ENCODE measurements around the gene SMPDL3A.

Gene SMPDL3A

GRCh38 chr6:122778302-122778701 lies 10.8 kb upstream of the SMPDL3A start:
- no peak for DNase-seq (ENCODE audit: low spot score)

- peak; percentile 85 for DNase-seq (ENCODE audit: low spot score)
These were observed 9.9 kb upstream of the SMPDL3A start for GRCh38 chr6:122778985-122779661.

- no peak for DNase-seq (ENCODE audit: low spot score)
These were observed 9.4 kb upstream of the SMPDL3A start, which contains the start of gene FABP7 for GRCh38 chr6:122779667-122780066. FABP7 (plus strand) TSS chr6:122779716; CDS start chr6:122779795, 79 bp downstream.

DNA sequence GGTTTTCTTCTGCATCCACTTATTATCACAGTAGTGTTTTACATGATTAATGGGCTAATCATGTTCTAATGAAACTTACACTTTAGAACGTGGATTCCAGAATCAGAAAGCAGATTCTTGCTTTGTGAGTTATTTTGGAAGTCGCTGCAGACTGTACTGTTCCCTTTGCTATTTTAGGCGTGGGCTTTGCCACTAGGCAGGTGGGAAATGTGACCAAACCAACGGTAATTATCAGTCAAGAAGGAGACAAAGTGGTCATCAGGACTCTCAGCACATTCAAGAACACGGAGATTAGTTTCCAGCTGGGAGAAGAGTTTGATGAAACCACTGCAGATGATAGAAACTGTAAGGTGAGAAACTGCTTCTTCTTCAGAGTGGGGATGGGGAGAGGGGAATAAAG lies 8.9 kb upstream of the SMPDL3A start:
- DNase-seq (ENCODE audit: low spot score), result no peak

- DNase-seq (ENCODE audit: low spot score), result no peak
These were observed 7.3 kb upstream of the SMPDL3A start for GRCh38 chr6:122781716-122782115.

GRCh38 chr6:122783401-122783800 lies 5.7 kb upstream of the SMPDL3A start:
- DNase-seq (ENCODE audit: low spot score), result no peak

DNA sequence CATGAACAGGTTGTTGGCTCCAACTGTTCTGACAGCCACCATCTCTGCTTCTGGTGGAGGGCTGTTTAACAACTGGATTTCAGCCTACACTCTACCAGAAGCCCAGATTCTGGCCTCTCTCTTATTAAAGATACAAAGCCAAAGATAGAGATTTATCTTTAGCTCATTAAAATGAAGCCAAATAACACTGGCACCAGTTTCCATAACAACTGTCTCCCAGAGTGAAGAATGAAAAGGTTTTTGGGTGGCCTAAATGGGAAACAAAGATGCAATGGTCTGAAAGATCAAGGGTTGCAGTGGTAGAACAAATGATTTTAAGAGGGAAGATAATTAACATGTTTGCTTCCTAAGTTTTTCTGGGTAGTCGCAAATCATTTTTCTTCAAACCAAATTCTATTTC lies 3.2 kb upstream of the SMPDL3A start:
- DNase-seq (ENCODE audit: low spot score), result no peak

DNA sequence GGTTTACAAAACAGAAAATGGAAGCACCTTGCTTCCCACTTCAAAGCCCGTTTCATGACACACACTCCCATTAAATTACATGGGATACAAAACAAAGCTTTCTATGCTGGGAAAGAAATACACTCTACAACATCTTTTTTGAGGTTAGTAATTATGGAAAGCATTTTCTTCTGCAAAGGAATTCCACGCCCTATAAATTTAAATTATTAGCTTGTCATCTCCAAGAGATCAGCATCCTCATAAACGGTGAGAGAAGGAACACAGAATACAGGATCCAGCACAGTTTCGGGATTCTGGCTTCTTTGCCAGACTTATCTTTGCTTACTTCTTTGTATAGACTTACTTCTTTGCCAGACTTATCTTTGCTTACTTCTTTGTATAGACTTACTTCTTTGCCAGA lies 1.3 kb upstream of the SMPDL3A start:
- no peak for DNase-seq (ENCODE audit: low spot score)

DNA sequence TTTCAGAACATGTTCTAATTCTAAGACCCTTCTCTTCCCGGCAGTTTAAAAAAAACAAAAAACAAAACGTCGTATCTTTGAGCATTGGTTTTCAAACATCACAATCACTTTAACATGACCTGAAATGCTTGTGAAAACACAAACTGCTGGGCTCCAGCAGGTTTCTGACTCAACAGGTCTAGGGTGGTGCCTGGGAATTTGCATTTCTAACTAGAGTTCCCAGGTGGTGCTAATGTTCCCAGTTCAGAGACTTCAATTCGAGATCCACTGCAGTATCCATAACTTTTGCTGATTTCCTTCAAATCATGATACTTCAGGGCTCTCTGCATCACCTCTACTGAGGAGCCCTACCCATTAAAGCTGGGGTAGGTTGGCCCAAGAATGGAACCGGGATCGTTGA lies 850 bp upstream of the SMPDL3A start:
- DNase-seq (ENCODE audit: low spot score), result no peak

DNA sequence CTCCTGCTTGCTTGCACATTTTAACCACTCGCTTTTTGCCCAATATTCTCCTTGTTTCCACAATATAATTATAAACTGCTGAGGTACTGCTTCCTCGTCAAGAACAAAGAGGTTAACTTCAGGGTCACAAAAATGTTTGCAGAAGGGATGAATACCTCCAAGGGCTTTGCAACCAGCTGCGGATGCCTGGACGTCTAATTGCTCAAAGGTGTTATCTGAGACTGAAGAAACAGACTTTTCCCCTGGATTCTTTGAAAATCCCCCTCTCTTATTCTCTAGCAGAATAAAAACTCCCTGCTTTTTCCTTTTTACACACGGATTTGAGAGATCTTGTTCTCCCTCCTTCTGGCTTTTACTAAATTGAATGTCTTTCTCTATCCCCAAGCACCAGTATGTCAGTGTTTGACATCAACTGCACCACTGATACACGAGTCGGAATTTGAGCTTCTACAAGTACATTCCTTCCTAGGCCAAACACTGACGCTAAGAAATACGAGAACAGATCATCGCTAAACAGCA lies 336 bp upstream of the SMPDL3A start:
- DNase-seq (ENCODE audit: low spot score), result peak; percentile 73

DNA sequence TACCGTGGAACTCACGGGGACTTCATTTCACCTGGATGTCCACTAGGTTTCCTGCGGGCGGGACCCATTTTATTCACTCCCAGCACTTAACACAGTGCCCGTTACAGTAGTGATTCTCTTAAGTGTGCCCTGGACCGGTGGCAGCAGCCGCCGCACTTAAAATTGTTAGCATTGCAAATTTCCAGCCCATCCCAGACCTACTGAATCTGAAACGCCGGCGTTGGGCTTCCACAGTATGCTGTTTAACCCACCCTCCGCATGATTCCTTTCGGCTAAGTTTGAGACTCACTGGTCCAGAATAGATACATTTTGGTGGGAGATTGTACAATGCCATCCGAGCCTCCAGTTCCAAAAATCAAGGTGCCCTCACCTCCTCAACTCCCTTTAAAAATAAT lies 967 bp downstream of the SMPDL3A start:
- DNase-seq (ENCODE audit: low spot score), result no peak

DNA sequence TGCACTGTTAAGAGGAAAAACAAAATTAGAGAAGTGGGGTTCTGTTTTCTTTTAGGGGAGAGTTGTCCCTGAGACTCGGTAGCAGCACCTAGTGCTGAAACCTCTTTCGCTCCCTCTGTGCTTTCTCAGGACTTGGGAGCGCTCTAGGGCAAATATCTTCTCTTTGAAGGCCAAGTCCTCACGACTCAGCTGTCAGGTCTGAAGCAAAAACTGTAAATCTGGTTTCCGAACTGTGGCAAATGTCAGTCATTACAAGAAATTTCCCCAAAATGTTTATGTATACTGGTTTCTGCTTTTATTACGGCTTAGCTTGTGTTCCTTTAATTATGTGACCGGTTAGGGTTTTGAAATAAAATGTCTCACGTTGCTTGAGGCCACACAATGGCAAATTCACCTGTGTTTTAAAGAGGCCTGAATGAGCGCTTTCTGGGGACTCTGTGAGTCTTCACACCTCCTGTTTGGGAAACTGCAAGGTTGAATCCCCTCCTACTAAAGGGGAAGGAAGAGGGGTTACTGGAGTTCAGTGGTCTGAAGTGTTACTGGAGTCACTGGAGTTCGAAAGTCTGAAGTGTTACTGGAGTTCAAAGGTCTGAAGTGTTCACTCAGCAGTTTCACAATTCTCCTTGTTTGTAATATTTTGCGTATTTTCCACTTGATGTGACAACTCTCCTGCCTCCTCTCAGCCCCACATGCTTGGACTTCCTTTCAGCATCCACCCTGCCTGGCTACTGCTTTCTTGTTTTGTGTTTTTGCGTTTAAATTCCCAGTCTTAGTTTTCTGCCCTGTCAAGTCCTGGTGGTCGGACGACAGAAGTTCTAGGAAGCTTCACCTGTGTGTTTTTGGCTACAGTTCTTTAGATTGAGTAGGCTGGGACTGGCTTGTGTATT lies 1.6 kb downstream of the SMPDL3A start:
- DNase-seq (ENCODE audit: low spot score), result peak; percentile 67

DNA sequence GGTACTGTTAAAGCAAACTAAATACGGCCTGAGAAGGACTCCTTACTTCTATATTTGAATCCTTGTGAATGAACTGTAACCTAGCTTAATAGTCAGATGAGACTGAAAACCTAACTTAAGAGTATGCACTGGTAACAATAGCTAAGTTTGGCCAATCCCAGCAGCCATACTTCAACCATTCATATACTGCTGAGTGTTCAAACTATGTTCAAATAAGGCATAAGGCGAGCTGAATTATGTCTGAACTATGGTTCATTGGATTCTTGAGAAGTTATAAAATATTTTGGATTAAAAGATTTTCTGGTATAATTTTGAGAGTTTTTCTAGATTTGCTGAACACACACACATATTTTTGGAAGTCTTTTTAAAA lies 2.2 kb downstream of the SMPDL3A start:
- DNase-seq (ENCODE audit: low spot score), result no peak

DNA sequence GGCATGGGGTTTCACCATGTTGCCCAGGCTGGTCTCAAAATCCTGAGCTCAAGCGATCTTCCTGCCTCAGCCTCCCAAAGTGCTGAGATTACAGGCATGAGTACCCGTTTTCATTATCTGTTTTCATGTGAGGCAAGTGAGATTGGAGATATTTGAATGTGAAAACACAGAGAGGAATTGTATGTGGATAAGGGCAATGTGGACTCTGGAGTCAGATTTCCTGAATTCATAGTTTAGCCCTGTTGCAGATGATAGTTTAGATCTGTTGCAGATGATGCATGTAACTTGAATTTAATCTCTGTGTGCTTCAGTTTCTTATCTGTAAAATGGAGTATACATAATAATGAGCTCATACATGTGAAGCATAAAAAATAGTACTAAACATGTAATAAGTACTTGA lies 3.7 kb downstream of the SMPDL3A start:
- DNase-seq (ENCODE audit: low spot score), result no peak

GRCh38 chr6:122797537-122797936 lies 8.5 kb downstream of the SMPDL3A start:
- DNase-seq (ENCODE audit: low spot score), result no peak

- DNase-seq (ENCODE audit: low spot score), result no peak
These were observed 9.1 kb downstream of the SMPDL3A start for GRCh38 chr6:122798099-122798641.

DNA sequence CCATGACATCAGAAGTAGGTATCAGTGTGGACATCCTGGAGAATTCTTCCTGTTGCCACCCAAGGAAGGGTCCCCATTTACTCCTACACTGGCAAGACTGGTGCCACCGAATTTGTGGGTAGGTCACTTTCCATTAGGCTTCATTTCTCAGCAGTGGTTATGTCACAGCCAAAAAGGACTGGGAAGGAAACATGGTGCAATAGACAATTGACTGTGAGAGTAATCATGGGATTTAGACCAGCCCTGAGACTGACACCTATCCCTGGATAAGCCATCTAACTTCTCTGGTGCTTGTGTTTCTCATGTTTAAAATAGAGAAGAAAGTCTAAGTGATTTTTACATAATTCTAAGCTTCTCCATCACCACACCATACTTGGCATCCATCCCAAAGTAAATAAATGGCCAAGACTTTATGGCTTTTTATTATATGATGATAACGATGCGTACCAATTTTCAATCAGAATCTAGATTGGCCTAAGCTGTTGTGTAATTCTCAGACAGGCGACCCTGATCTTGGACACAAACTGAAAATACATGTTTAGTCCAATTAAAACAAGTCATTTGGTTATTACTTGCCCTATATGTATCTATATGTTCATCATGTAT lies 10.2 kb downstream of the SMPDL3A start:
- no peak for DNase-seq (ENCODE audit: low spot score)

DNA sequence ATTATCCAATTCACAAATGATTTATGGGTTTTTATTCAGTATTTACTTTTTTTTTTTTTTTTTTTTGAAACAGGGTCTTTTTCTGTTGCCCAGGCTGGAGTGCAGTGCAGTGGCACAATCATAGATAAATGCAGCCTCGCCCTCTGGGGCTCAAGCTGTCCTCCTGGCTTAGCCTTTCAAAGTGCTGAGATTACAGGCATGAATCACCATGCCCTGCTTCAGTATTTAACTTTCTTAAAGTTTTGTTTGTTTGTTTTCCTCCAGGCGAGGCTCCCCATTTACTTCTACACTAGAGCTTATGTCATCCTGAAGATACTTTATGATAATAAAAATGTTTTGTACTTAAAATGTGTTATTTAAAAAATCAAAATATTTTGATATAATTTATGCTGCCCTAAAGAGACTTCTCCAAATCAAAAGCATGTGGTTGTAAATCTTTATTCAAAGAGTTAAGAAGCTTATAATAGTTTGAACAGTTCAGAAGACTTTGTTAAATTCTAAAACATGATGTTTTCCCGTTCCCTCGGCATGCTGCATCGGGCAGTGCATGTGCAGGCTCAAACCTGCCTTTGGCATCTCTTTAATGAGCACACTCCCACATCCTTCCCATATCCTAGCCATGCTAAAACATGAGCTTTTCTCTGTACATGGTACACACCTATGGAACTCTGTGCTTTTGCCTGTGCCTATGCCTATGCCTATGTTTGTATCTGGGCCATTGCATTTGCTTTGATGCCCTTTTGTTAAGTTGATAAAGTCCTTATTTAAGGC lies 11.0 kb downstream of the SMPDL3A start:
- DNase-seq (ENCODE audit: low spot score), result no peak

DNA sequence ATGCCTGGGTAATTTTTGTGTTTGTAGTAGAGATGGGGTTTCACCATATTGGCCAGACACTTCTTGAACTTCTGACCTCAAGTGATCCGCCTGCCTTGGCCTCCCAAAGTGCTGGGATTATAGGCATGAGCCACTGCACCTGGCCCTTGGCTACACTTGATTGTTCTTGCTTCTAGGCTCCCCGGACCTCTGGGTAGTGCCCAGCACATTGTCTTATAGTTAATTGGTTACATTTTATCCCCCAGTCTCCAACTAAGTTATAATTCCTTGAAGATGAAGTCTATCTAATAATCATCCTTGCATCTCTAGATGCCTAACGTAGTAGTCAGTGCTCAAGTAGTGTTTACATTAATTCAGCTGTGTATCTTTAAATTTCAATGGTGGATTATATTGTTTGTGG lies 11.8 kb downstream of the SMPDL3A start:
- DNase-seq (ENCODE audit: low spot score), result no peak

DNA sequence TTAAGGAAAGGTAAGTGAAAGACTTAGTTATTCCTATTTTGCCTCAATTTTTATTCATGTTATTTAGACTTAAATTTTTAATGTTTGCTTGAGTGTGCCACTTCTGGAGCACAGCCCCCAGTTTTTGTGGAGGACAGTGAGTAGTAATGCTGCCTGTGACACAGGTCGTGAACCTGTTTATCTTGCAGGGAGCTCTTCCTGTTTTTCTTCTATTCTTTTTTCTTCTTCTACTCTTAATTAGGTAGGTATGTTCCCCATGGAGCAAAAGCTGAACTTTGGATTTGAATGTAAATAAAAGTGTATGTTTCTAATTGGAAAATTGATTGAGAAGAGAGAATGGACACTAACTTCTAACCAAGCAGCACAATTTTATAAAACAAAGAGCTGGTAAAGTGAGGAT lies 12.3 kb downstream of the SMPDL3A start:
- no peak for DNase-seq (ENCODE audit: low spot score)

DNA sequence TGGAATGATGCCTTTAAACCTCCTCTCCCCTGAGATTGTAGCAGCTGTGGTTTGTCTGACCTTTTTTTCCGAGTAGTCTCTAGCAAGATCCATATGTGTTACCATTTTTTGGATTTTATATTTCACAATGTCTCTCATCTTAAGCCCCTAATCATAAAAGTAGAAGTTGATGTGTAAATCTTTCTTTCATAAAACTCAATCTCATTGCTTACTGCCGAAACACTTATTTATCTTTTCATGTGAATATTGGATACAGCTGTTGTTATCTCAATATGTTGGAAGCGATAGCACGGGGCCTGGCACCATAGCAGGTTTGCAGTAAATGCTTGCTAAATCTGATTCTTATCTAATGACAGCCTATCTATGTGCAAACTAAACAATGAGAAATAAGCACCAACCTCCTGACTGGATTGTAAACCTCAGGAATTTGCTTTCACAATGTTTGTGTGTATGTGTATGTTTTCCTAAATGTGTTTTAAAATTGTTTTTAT lies 14.2 kb downstream of the SMPDL3A start:
- DNase-seq (ENCODE audit: low spot score), result no peak
